ENCODE data around the gene PMPCA. TPM values are rescaled to one million over a fixed set of nuclear protein-coding genes. Genes with fewer than 3 reads are reported as not detected.

Gene PMPCA
- total and polyA plus RNA-seq, 2 donors (not counting 3 experiments of a cell fraction or from before 2014, with no cell fraction given): 69.0 to 75.3 TPM

DNA sequence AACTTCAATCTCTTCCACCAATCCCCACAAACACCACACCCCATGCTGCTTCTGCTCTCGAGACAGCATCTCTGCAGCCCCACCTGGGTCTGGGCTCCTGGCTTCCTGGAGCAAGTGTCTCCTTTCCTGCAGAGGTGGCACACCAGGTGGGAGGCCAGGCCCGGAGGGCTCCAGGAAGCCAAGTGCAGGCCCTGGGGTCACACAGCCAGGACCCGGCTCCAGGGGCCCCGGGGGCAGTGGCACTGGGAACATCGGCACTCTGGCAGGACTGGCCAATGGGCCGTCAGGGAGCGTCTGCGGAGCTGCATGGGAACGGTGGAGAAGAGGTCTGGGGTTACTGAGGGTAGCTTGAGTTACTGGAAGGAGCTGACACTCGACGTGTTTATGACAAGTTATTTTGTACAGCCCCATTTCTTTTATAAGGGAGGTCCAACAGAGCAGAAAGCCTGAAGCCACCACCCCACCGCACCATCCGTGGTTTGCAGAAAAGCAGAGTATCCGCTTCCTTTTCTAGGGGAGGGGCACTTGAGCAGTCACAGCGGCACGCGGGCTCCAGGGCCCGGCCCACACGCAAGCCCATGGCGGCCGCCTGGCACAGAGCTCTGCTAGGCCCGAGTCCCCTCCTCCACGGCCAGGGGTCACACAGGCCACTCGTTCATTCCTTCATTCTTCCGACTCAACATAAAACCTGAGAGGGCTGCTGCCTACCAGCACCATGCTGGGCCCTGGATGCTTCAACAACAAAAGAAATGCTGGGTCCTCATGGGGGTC, 43.8 kb downstream of the PMPCA start:
- POLR2A ChIA-PET: no interaction called here
- FAIRE-seq (no peak), DNase-seq (ENCODE audit: low read depth, low spot score) (no peak)
- Histone ChIP-seq H3K4me3 (replicated peaks in 1 of 3; ENCODE audit: insufficient read depth in 1 of 3, low read depth in 1 of 3, low read length in 3 of 3) (no peak overlapping the region), H3K9ac (replicated peaks; ENCODE audit: extremely low read depth, insufficient read depth, low read length) (no peak overlapping the region), H3K27me3 (ENCODE audit: control insufficient read depth in 2 of 2, insufficient read depth in 2 of 2, low read length in 2 of 2) (no peaks in the 10 kb centered on the region), H3K9me1 (replicated peaks; ENCODE audit: control insufficient read depth, extremely low read depth, insufficient read depth, low read length) (no peaks in the 10 kb centered on the region), H3K4me2 (ENCODE audit: insufficient read depth, low read length) (no peak overlapping the region), H4K20me1 (replicated peaks; ENCODE audit: control insufficient read depth, extremely low read depth, insufficient read depth, low read length) (no peaks in the 10 kb centered on the region), H3K27ac (ENCODE audit: insufficient read depth, low read depth, low read length) (no peak overlapping the region), H2AFZ (ENCODE audit: low read depth, low read length) (no peak overlapping the region), H3K4me1 (ENCODE audit: control insufficient read depth, extremely low read depth, insufficient read depth, low read length) (no peaks in the 10 kb centered on the region), H3K9me3 (replicated peaks; ENCODE audit: control insufficient read depth, insufficient read depth, low read length) (no peaks in the 10 kb centered on the region), H3K36me3 (ENCODE audit: control insufficient read depth in 2 of 2, extremely low read depth in 1 of 2, insufficient read depth in 2 of 2, low read length in 2 of 2) (peaks cover 29 to 63% of the 10 kb centered on the region in 2 experiments), H3K79me2 (ENCODE audit: control insufficient read depth, insufficient read depth, low read length) (no peaks in the 10 kb centered on the region)
- no TSS peak for BruUV-seq (replicated peaks)
- CTCF ChIA-PET: interaction anchor here (0.6 kb wide), 1 partner anchor 782 kb away, joined by 3 read pairs; no protein-coding TSS in a partner anchor
- TF ChIP-seq GATA2 (IDR thresholded peaks at IDR 0.05; ENCODE audit: insufficient read depth, insufficient read length, low read depth, low read length) (no peak), JUN (IDR thresholded peaks at IDR 0.05; ENCODE audit: borderline replicate concordance, insufficient read depth, insufficient read length, low read depth) (no peak), MYC (IDR thresholded peaks at IDR 0.05; ENCODE audit: low read depth, low read length) (no peak), EZH2 (IDR thresholded peaks at IDR 0.05; ENCODE audit: borderline replicate concordance, low read depth, low read length, severe bottlenecking) (no peak), POLR2A (IDR thresholded peaks at IDR 0.05; ENCODE audit: low read depth, low read length) (no peak), POLR2AphosphoS5 (IDR thresholded peaks at IDR 0.05; ENCODE audit: insufficient read depth, low read depth, low read length) (no peak), FOS (IDR thresholded peaks at IDR 0.05; ENCODE audit: borderline replicate concordance, insufficient read depth, low read length) (no peak)
- TF ChIP-seq, protein P1, sequence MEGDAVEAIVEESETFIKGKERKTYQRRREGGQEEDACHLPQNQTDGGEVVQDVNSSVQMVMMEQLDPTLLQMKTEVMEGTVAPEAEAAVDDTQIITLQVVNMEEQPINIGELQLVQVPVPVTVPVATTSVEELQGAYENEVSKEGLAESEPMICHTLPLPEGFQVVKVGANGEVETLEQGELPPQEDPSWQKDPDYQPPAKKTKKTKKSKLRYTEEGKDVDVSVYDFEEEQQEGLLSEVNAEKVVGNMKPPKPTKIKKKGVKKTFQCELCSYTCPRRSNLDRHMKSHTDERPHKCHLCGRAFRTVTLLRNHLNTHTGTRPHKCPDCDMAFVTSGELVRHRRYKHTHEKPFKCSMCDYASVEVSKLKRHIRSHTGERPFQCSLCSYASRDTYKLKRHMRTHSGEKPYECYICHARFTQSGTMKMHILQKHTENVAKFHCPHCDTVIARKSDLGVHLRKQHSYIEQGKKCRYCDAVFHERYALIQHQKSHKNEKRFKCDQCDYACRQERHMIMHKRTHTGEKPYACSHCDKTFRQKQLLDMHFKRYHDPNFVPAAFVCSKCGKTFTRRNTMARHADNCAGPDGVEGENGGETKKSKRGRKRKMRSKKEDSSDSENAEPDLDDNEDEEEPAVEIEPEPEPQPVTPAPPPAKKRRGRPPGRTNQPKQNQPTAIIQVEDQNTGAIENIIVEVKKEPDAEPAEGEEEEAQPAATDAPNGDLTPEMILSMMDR (IDR thresholded peaks at IDR 0.05; ENCODE audit: extremely low read depth in 1 of 2, insufficient read depth in 1 of 2, low read depth in 1 of 2, low read length in 2 of 2): no peak
- TF ChIP-seq, protein P2, sequence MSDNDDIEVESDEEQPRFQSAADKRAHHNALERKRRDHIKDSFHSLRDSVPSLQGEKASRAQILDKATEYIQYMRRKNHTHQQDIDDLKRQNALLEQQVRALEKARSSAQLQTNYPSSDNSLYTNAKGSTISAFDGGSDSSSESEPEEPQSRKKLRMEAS (IDR thresholded peaks at IDR 0.05; ENCODE audit: insufficient read depth, insufficient read length): no peak
- intact Hi-C loops (cut with micrococcal nuclease): no loop called here
- dilution Hi-C loops (cut with MboI; ENCODE audit: extremely low pct_ligation_motif_present, low sequenced_read_pairs): no loop called here

All from endothelial cell of umbilical vein (primary cell).